Breast epithelium (tissue), 4 donors: Measurements from ENCODE around the gene ACAA1. TPM values are rescaled to one million over a fixed set of nuclear protein-coding genes. Genes with fewer than 3 reads are reported as not detected.
"Not testable (repeated sequence)": the region's sequence is repeated elsewhere in the genome, so short reads cannot be mapped to it uniquely, and the experiment has no call there.

Source experiments
- DNase-seq, 2 donors: peaks; one replicate each; pipeline ENCODE4 v3.0.0-alpha.2; 2019; ENCODE audit warnings: low spot score in 2 of 2
- H3K27ac ChIP-seq, 2 donors: fragments of 200-600 bp; sonication (generic) in 1 of 2; one replicate each; pipeline ENCODE4 v1.5.1; 2016 to 2019; ENCODE audit warnings: mild to moderate bottlenecking in 1 of 2
- H3K27me3 ChIP-seq, 2 donors: fragments of 200-600 bp; sonication (generic) in 1 of 2; one replicate each; pipeline versions ENCODE4 v1.5.1 to v1.6.0; 2017 to 2019; ENCODE audit warnings: control low read depth in 1 of 2, mild to moderate bottlenecking in 1 of 2
- H3K36me3 ChIP-seq: fragments of 200-600 bp; one replicate; pipeline ENCODE4 v1.5.1; 2019
- H3K4me1 ChIP-seq, 2 donors: fragments of 200-600 bp; sonication (generic); one replicate each; pipeline ENCODE4 v1.5.1; 2016 to 2019; ENCODE audit warnings: control low read depth in 1 of 2
- H3K4me3 ChIP-seq, 3 donors: fragments of 200-600 bp; sonication (generic); 1 replicate in 2 of 3; 2 replicates in 1 of 3; pipeline ENCODE4 v1.5.1; 2016 to 2019; ENCODE audit warnings: mild to moderate bottlenecking in 3 of 3, moderate library complexity in 2 of 3
- H3K9me3 ChIP-seq, 2 donors: fragments of 200-600 bp; sonication (generic) in 1 of 2; one replicate each; pipeline ENCODE4 v1.5.1; 2016 to 2019; ENCODE audit warnings: control low read depth in 1 of 2
- CTCF ChIP-seq, 3 donors: fragments of 450-650 bp; IDR thresholded peaks; one replicate each; pipeline ENCODE4 v1.5.1; 2016 to 2017; ENCODE audit warnings: antibody characterized with exemption in 3 of 3, mild to moderate bottlenecking in 3 of 3, moderate library complexity in 3 of 3
- POLR2A ChIP-seq: fragments of 450-650 bp; IDR thresholded peaks from one replicate; pipeline ENCODE4 v1.6.1; 2016; ENCODE audit warnings: antibody characterized with exemption, mild to moderate bottlenecking, moderate library complexity
- POLR2AphosphoS5 ChIP-seq, 3 donors: sonication (generic); formaldehyde crosslinking; IDR thresholded peaks; one replicate each; pipeline ENCODE4 v1.6.1; 2017; ENCODE audit warnings: antibody characterized with exemption in 3 of 3
- intact Hi-C: fragments of 100-400 bp; cut with DNase I; formaldehyde crosslinking; loops from one replicate; pipeline ENCODE4 v1.15.1; 2023; ENCODE audit warnings: low total_unique reads
- total RNA-seq, 3 donors: library from RNA; depleted of rRNA; stranded (reverse); fragments of >200 nt; gene quantifications; one replicate each; pipeline ENCODE4 v1.1.0, GENCODE V29; 2016

ACAA1 gene
- total RNA-seq, 3 donors from 2014 or later: 69.2 to 87.5 (median 83.9) TPM

GRCh38 chr3:38085943-38086324 lies 51.0 kb downstream of the ACAA1 start:
- TF ChIP-seq POLR2A (no peak), POLR2AphosphoS5 (IDR thresholded peaks at IDR 0.05) (no peak), CTCF (IDR thresholded peaks at IDR 0.05) (no peak)
- intact Hi-C loops: no loop called here
- H3K36me3 ChIP-seq: no peaks in the 10 kb centered on the region
- no peak overlapping the region for H3K27ac ChIP-seq
- H3K27me3 ChIP-seq: no peaks in the 10 kb centered on the region
- no peak for DNase-seq
- no peaks in the 10 kb centered on the region for H3K4me1 ChIP-seq
- H3K4me3 ChIP-seq: no peak overlapping the region
- no peaks in the 10 kb centered on the region for H3K9me3 ChIP-seq

- no peaks in the 10 kb centered on the region for H3K9me3 ChIP-seq
- H3K4me1 ChIP-seq: no peaks in the 10 kb centered on the region
- no peak overlapping the region for H3K4me3 ChIP-seq
- H3K27me3 ChIP-seq: no peaks in the 10 kb centered on the region
- H3K27ac ChIP-seq: no peak overlapping the region
- no peak for DNase-seq
- TF ChIP-seq POLR2AphosphoS5 (IDR thresholded peaks at IDR 0.05) (no peak), POLR2A (no peak), CTCF (IDR thresholded peaks at IDR 0.05) (no peak)
- no peaks in the 10 kb centered on the region for H3K36me3 ChIP-seq
- intact Hi-C loops: no loop called here
Observed at GRCh38 chr3:38085311-38085942, 51.5 kb downstream of the ACAA1 start.

- H3K4me1 ChIP-seq: no peaks in the 10 kb centered on the region
- H3K4me3 ChIP-seq: no peak overlapping the region
- no peaks in the 10 kb centered on the region for H3K36me3 ChIP-seq
- no peaks in the 10 kb centered on the region for H3K9me3 ChIP-seq
- no peak overlapping the region for H3K27ac ChIP-seq
- no peak for DNase-seq
- H3K27me3 ChIP-seq: no peaks in the 10 kb centered on the region
- intact Hi-C loops: no loop called here
- TF ChIP-seq POLR2A: no peak
- TF ChIP-seq POLR2AphosphoS5 (IDR thresholded peaks at IDR 0.05): no peak
- TF ChIP-seq CTCF (IDR thresholded peaks at IDR 0.05): no peak
Observed at GRCh38 chr3:38084334-38085310, 52.3 kb downstream of the ACAA1 start.

- Histone ChIP-seq H3K9me3 (no peaks in the 10 kb centered on the region), H3K27me3 (no peaks in the 10 kb centered on the region), H3K4me1 (no peaks in the 10 kb centered on the region), H3K36me3 (no peaks in the 10 kb centered on the region), H3K4me3 (no peak overlapping the region), H3K27ac (no peak overlapping the region)
- no peak for TF ChIP-seq POLR2AphosphoS5 (IDR thresholded peaks at IDR 0.05)
- no peak for DNase-seq
- intact Hi-C loops: no loop called here
Observed at GRCh38 chr3:38083871-38084333, 53.0 kb downstream of the ACAA1 start.

GRCh38 chr3:38083254-38083653 lies 53.7 kb downstream of the ACAA1 start:
- H3K9me3 ChIP-seq, intact Hi-C loops, H3K4me1 ChIP-seq, H3K27ac ChIP-seq, H3K4me3 ChIP-seq, H3K27me3 ChIP-seq, DNase-seq, H3K36me3 ChIP-seq: not testable (repeated sequence)

- H3K36me3 ChIP-seq, DNase-seq, H3K4me1 ChIP-seq, H3K27ac ChIP-seq, H3K4me3 ChIP-seq, H3K27me3 ChIP-seq, H3K9me3 ChIP-seq, intact Hi-C loops: not testable (repeated sequence)
Observed at GRCh38 chr3:38082296-38082695, 54.6 kb downstream of the ACAA1 start.

GRCh38 chr3:38077073-38077472 lies 59.9 kb downstream of the ACAA1 start:
- H3K36me3 ChIP-seq, H3K27ac ChIP-seq, H3K4me1 ChIP-seq, intact Hi-C loops, H3K9me3 ChIP-seq, H3K4me3 ChIP-seq, DNase-seq, H3K27me3 ChIP-seq: not testable (repeated sequence)
